K562 (cell line): Measurements from ENCODE around the gene GLIPR1L2. TPM values are rescaled to one million over a fixed set of nuclear protein-coding genes. Genes with fewer than 3 reads are reported as not detected.

Source experiments
- ATAC-seq: fragments of 200-7000 bp; cut with Tn5 transposase; 3 replicates; pipeline ENCODE4 v1.9.1; 2020; ENCODE audit warnings: moderate library complexity
- BruUV-seq: library from RNA; stranded (reverse); fragments of 400-500 nt; replicated peaks from 2 replicates; lab custom pipeline; 2021; lab: Mats Ljungman, UMichigan
- CTCF ChIA-PET: fragments of 300-600 bp; formaldehyde crosslinking; extraction: SDS; loops from one replicate; lab custom pipeline; 2021; ENCODE audit warnings: low intra/inter-chr PET ratio; lab: Yijun Ruan, JAX
- POLR2A ChIA-PET: fragments of 300-600, 350-650 bp; sonication (Branson Sonifier 250); formaldehyde crosslinking; extraction: SDS; loops from one replicate; lab custom pipeline; 2021; ENCODE audit warnings: antibody characterized with exemption, inconsistent platforms; lab: Yijun Ruan, JAX
- DNase-seq, 4 experiments: peaks; one replicate each; pipeline versions ENCODE4 v3.0.0 to v3.0.0-alpha.2; 2011 to 2018; ENCODE audit warnings: low spot score in 3 of 4, mixed read lengths in 3 of 4; ENCODE audit errors: extremely low read depth in 1 of 4
- FAIRE-seq: peaks from 2 replicates; lab custom pipeline; 2011; peaks lifted over from hg19 to GRCh38; lab: Jason Lieb, UNC
- H2AFZ ChIP-seq: 2 replicates; pipeline ENCODE4 v1.6.0; 2011; ENCODE audit warnings: low read depth, low read length, control low read depth, inconsistent platforms
- H3K27ac ChIP-seq: fragments of 200-600 bp; 3 replicates; pipeline ENCODE4 v1.8.0; 2011; ENCODE audit warnings: low read depth, mild to moderate bottlenecking, control low read depth, inconsistent platforms, low read length, moderate library complexity, mixed read lengths; ENCODE audit errors: extremely low read depth
- H3K27me3 ChIP-seq, 2 experiments: fragments of 300-600 bp in 1 of 2; 2 replicates in 1 of 2; 3 replicates in 1 of 2; pipeline versions ENCODE4 v1.6.0 to v1.8.0; 2011; ENCODE audit warnings: inconsistent platforms in 2 of 2, low read length in 2 of 2, mild to moderate bottlenecking in 1 of 2, mixed read lengths in 1 of 2, moderate library complexity in 1 of 2; ENCODE audit not compliant: control insufficient read depth in 2 of 2, insufficient read depth in 2 of 2
- H3K36me3 ChIP-seq: fragments of 300-600 bp; 3 replicates; pipeline ENCODE4 v1.8.0; 2011; ENCODE audit warnings: mild to moderate bottlenecking, low read length, inconsistent platforms; ENCODE audit not compliant: control insufficient read depth, insufficient read depth
- H3K4me1 ChIP-seq, 2 experiments: fragments of 200-600 bp in 1 of 2; replicated peaks in 1 of 2; 2 replicates in 1 of 2; 3 replicates in 1 of 2; pipeline versions ENCODE4 v1.5.1 to v1.8.0; 2011; ENCODE audit warnings: inconsistent platforms in 2 of 2, low read length in 2 of 2, mild to moderate bottlenecking in 1 of 2, mixed read lengths in 1 of 2, moderate library complexity in 1 of 2; ENCODE audit not compliant: control insufficient read depth in 2 of 2, insufficient read depth in 2 of 2
- H3K4me2 ChIP-seq: 2 replicates; pipeline ENCODE4 v1.6.1; 2011; ENCODE audit warnings: low read length, control low read depth, inconsistent platforms, mixed read lengths; ENCODE audit not compliant: insufficient read depth
- H3K4me3 ChIP-seq: fragments of 200-600 bp; sonication (generic), shearing (Covaris generic); 2 replicates; pipeline ENCODE4 v1.5.1; 2016; ENCODE audit warnings: control low read depth, inconsistent platforms
- H3K79me2 ChIP-seq: fragments of 200-600 bp; 3 replicates; pipeline ENCODE4 v1.8.0; 2011; ENCODE audit warnings: low read length, inconsistent platforms; ENCODE audit not compliant: control insufficient read depth, insufficient read depth
- H3K9ac ChIP-seq, 2 experiments: 2 replicates each; pipeline versions ENCODE4 v1.6.0 to v1.6.1; 2011; ENCODE audit warnings: low read depth in 2 of 2, low read length in 2 of 2, control low read depth in 1 of 2, inconsistent platforms in 1 of 2, mild to moderate bottlenecking in 1 of 2, mixed read lengths in 1 of 2; ENCODE audit not compliant: insufficient read depth in 1 of 2
- H3K9me1 ChIP-seq: one replicate; pipeline ENCODE4 v1.6.0; 2011; ENCODE audit warnings: inconsistent platforms, mild to moderate bottlenecking, low read length, moderate library complexity; ENCODE audit not compliant: control insufficient read depth, insufficient read depth
- H3K9me3 ChIP-seq: replicated peaks from 2 replicates; pipeline ENCODE4 v1.5.1; 2011; ENCODE audit warnings: low read depth, low read length, inconsistent platforms; ENCODE audit not compliant: control insufficient read depth, insufficient read depth
- H4K20me1 ChIP-seq: replicated peaks from 2 replicates; pipeline ENCODE4 v1.6.1; 2011; ENCODE audit warnings: low read length, inconsistent platforms, mixed read lengths; ENCODE audit not compliant: control insufficient read depth, insufficient read depth
- COPS2 ChIP-seq: fragments of 450-650 bp; conservative IDR thresholded peaks from 2 replicates; pipeline ENCODE4 v1.6.1; 2016; ENCODE audit warnings: mild to moderate bottlenecking, moderate library complexity
- STAT5A ChIP-seq: IDR thresholded peaks from 2 replicates; pipeline ENCODE4 v1.6.1; 2012; ENCODE audit warnings: low read length, inconsistent platforms, borderline replicate concordance
- ZNF507 ChIP-seq: conservative IDR thresholded peaks from 2 replicates; pipeline ENCODE4 v1.6.1; 2017; ENCODE audit warnings: missing genetic modification characterization, missing compliant biosample characterization
- ZNF695 ChIP-seq: fragments of 450-650 bp; formaldehyde crosslinking; IDR thresholded peaks from 2 replicates; pipeline ENCODE4 v1.4.0; 2020; ENCODE audit warnings: mild to moderate bottlenecking, moderate library complexity
- ZNF75A ChIP-seq: fragments of 450-650 bp; formaldehyde crosslinking; IDR thresholded peaks from 2 replicates; pipeline ENCODE4 v1.4.0; 2020; ENCODE audit warnings: mild to moderate bottlenecking
- in situ Hi-C: fragments of 300-500 bp; cut with MboI; formaldehyde crosslinking; loops from 4 replicates; pipeline ENCODE4 v1.15.0; 2018; ENCODE audit warnings: inconsistent platforms, mixed read lengths
- intact Hi-C: fragments of 100-400 bp; cut with micrococcal nuclease; formaldehyde crosslinking; loops from 2 replicates; pipeline ENCODE4 v1.14.2; 2022
- polyA plus RNA-seq, 8 experiments: library from polyadenylated mRNA; depleted of rRNA in 4 of 8; stranded (reverse) in 5 of 8; unstranded in 3 of 8; fragments of >200 nt; fragmentation: Nextera tagmentation in 2 of 8; fragmentation: Illumina TruSeq in 1 of 8; extraction: Ambion mirVana in 2 of 8; extraction: Trizol in 1 of 8; gene quantifications; 2 replicates each; pipeline versions ENCODE4 v1.2.1 to v1.2.3, GENCODE V29; 2011 to 2014; ENCODE audit warnings: inconsistent platforms in 1 of 8, missing spikeins in 1 of 8
- total RNA-seq, 7 experiments: library from RNA; depleted of rRNA in 6 of 7; stranded (reverse); fragments of >200 nt in 6 of 7; fragmentation: Illumina TruSeq in 2 of 7; extraction: Trizol in 2 of 7; gene quantifications; 2 replicates each; pipeline versions ENCODE4 v1.2.1 to v1.2.3, GENCODE V29; 2011 to 2021; ENCODE audit warnings: low replicate concordance in 1 of 7
- TF ChIP-seq, protein P1 (sequence below): fragments of 450-650 bp; IDR thresholded peaks from 2 replicates; pipeline ENCODE4 v1.6.1; 2018; ENCODE audit warnings: mild to moderate bottlenecking, low read depth; ENCODE audit not compliant: partially characterized antibody

The GLIPR1L2 gene
- total and polyA plus RNA-seq, 9 of the 15 experiments (the other 6 are each of a cell fraction or from before 2014, with no cell fraction given): not detected

DNA sequence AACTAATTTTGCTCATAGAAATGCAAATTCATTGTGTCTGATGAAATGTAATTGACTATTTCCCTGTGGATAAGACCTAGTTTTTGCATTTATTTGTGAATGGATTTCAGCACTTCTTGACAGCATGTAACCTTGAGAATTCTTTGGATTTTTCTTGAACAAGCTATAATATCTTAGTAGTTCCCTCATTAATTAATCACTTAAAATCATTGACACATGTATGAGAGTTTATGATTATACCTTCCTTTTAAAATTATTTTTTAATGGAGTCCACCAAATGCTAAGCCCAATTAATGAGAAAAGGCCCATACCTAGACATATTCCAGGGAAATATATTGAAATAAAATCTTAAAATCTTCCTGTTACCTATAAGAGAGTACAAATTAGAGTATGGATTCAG lies 16.8 kb downstream of the GLIPR1L2 start:
- CTCF ChIA-PET: interaction anchor here (0.7 kb wide), 1 partner anchor 68 kb away, joined by 3 read pairs; no protein-coding TSS in a partner anchor
- POLR2A ChIA-PET: no interaction called here
- no peaks in the 10 kb centered on the region for H3K4me1 ChIP-seq
- no TSS peak for BruUV-seq
- no peak overlapping the region for H3K27ac ChIP-seq
- TF ChIP-seq, protein P1, sequence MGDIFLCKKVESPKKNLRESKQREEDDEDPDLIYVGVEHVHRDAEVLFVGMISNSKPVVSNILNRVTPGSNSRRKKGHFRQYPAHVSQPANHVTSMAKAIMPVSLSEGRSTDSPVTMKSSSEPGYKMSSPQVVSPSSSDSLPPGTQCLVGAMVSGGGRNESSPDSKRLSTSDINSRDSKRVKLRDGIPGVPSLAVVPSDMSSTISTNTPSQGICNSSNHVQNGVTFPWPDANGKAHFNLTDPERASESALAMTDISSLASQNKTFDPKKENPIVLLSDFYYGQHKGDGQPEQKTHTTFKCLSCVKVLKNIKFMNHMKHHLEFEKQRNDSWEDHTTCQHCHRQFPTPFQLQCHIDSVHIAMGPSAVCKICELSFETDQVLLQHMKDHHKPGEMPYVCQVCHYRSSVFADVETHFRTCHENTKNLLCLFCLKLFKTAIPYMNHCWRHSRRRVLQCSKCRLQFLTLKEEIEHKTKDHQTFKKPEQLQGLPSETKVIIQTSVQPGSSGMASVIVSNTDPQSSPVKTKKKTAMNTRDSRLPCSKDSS: no peak
- TF ChIP-seq ZNF695 (CRISPR knock-in tag): no peak
- TF ChIP-seq ZNF75A (CRISPR knock-in tag): no peak
- no peak for TF ChIP-seq ZNF507 (tag)
- no peak for TF ChIP-seq COPS2
- no peak for TF ChIP-seq STAT5A
- TF ChIP-seq, all 486 proteins: peak for 0
- Histone ChIP-seq H3K36me3 (no peaks in the 10 kb centered on the region), H3K79me2 (no peaks in the 10 kb centered on the region), H3K9me1 (no peaks in the 10 kb centered on the region), H3K9me3 (no peaks in the 10 kb centered on the region), H4K20me1 (no peaks in the 10 kb centered on the region), H3K9ac (no peak overlapping the region), H3K4me3 (no peak overlapping the region), H3K27me3 (no peaks in the 10 kb centered on the region), H2AFZ (no peak overlapping the region), H3K4me2 (no peak overlapping the region)
- ATAC-seq: no peak
- DNase-seq: no peak
- in situ Hi-C loops (no loop called here), intact Hi-C loops (no loop called here)
- no peak for FAIRE-seq
